WERI-Rb-1 (cell line): ENCODE data around the gene BRCC3.

Experiments used
- DNase-seq: peaks from one replicate; pipeline ENCODE4 v3.0.0-alpha.2; 2020
- H3K27ac ChIP-seq: fragments of 250-450 bp; sonication (Bioruptor Pico); 2 replicates; pipeline ENCODE4 v1.5.1; 2020; ENCODE audit warnings: mild to moderate bottlenecking, moderate library complexity
- H3K27me3 ChIP-seq: fragments of 250-450 bp; sonication (Bioruptor Pico); 2 replicates; pipeline ENCODE4 v1.5.1; 2021; ENCODE audit warnings: mild to moderate bottlenecking, low read depth, moderate library complexity; ENCODE audit not compliant: insufficient read depth, severe bottlenecking
- H3K36me3 ChIP-seq: fragments of 250-450 bp; sonication (Bioruptor Pico); 2 replicates; pipeline ENCODE4 v1.5.1; 2020; ENCODE audit warnings: mild to moderate bottlenecking, moderate library complexity
- H3K4me3 ChIP-seq: 2 replicates; pipeline ENCODE4 v1.5.1; 2011; ENCODE audit warnings: low read depth, mild to moderate bottlenecking, control low read depth, low read length
- H3K9me3 ChIP-seq: fragments of 250-450 bp; sonication (Bioruptor Pico); 2 replicates; pipeline ENCODE4 v1.5.1; 2021; ENCODE audit warnings: mild to moderate bottlenecking, moderate library complexity; ENCODE audit not compliant: severe bottlenecking
- CTCF ChIP-seq: IDR thresholded peaks from 2 replicates; pipeline ENCODE4 v1.5.1; 2011; ENCODE audit warnings: low read depth, mild to moderate bottlenecking, control low read depth, inconsistent platforms, low read length

Gene BRCC3

DNA sequence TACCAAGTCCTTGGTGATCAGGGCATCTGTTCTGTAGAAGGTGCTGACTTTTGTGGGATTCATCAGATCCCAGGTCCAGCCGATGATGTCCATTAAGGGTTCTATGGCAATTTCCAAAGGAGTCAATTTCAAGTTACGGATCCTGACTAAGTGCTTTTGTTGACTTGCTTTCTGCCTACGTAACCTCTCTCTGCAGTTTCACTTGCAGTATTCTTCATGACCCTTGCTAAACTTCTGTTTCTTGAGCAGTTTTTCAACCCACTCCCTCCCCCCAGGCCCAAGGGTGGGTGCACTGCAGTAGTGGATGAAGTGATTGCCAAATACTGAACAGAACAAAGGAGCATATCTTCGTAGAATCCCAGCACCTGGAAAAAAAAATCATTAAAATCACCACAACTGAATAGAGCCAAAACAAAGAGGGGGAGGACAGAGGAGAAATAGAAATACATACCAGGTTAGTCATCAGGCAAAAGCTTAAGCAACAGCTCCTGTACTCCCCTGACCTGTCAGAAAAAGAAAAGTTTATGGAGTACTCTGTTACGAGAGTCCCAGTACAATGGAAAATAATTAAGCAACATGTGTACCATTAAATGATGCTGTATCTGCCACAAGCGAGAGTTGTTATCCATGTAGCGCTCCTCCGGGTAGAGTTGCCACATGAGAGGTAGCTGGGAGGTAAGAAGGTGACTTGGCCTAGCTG is 6.1 kb upstream of the BRCC3 start:
- no peak overlapping the region for H3K27ac ChIP-seq
- H3K36me3 ChIP-seq, result peaks cover 5% of the 10 kb centered on the region; the same call in 1 of the 2 replicates
- no peak for DNase-seq
- H3K9me3 ChIP-seq, result no peaks in the 10 kb centered on the region
- peaks cover 3% of the 10 kb centered on the region for H3K27me3 ChIP-seq
- TF ChIP-seq CTCF, result no peak
- H3K4me3 ChIP-seq, result no peak overlapping the region

DNA sequence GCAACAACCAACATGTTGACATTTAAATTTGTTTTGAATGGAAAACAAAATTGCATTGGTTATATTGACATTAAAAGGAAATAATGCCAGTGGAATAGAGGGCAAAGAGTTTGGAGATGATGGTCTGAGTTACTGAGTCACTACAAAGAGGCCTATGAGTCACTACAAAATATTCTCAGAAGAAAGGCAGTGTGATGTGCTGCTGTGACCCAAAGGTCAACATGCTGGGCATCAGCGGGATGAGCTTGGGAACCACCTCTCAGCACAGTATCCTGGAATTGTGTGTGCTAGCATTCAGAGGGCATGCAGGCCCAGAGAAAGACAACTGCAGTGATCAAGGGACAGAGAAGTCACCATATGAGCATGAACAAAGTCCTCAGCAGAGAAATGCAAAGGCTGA is 3.1 kb upstream of the BRCC3 start:
- no peak overlapping the region for H3K27ac ChIP-seq
- TF ChIP-seq CTCF, result no peak
- H3K36me3 ChIP-seq, result peaks cover 6% of the 10 kb centered on the region
- H3K4me3 ChIP-seq, result no peak overlapping the region
- no peak for DNase-seq
- H3K9me3 ChIP-seq, result no peaks in the 10 kb centered on the region
- H3K27me3 ChIP-seq, result peaks cover 3% of the 10 kb centered on the region

- no peak for DNase-seq
- no peaks in the 10 kb centered on the region for H3K9me3 ChIP-seq
- H3K36me3 ChIP-seq, result peaks cover 19% of the 10 kb centered on the region
- no peaks in the 10 kb centered on the region for H3K27me3 ChIP-seq
- TF ChIP-seq CTCF, result no peak
- H3K4me3 ChIP-seq, result no peak overlapping the region
- no peak overlapping the region for H3K27ac ChIP-seq
Measured at GRCh38 chrX:155069414-155069813, 1.9 kb upstream of the BRCC3 start.

GRCh38 chrX:155070038-155070437 is 1.3 kb upstream of the BRCC3 start:
- no peak for TF ChIP-seq CTCF
- Histone ChIP-seq H3K27ac (peak overlapping the region; percentile 90), H3K36me3 (peaks cover 21% of the 10 kb centered on the region), H3K27me3 (no peaks in the 10 kb centered on the region), H3K9me3 (no peaks in the 10 kb centered on the region), H3K4me3 (peak overlapping the region; percentile 86)
- no peak for DNase-seq

DNA sequence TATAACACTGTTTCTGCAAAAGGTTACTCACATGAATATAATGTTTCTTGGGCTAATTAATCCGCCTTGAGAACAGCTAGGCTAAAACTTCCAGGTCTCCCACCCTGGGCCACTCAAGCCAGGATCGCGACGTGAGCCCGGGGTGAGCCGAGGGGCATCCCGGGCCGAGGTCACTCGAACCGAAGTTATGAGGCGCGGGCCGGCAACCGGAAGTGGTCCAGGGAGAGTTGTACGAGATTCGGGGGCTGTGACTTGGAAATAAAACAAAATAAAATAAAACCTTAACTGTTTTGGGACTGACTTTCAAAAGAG is 689 bp upstream of the BRCC3 start:
- Histone ChIP-seq H3K4me3 (peak overlapping the region; percentile 86), H3K27ac (peak overlapping the region; percentile 90), H3K9me3 (no peaks in the 10 kb centered on the region), H3K36me3 (peaks cover 26% of the 10 kb centered on the region), H3K27me3 (no peaks in the 10 kb centered on the region)
- TF ChIP-seq CTCF, result no peak
- no peak for DNase-seq

DNA sequence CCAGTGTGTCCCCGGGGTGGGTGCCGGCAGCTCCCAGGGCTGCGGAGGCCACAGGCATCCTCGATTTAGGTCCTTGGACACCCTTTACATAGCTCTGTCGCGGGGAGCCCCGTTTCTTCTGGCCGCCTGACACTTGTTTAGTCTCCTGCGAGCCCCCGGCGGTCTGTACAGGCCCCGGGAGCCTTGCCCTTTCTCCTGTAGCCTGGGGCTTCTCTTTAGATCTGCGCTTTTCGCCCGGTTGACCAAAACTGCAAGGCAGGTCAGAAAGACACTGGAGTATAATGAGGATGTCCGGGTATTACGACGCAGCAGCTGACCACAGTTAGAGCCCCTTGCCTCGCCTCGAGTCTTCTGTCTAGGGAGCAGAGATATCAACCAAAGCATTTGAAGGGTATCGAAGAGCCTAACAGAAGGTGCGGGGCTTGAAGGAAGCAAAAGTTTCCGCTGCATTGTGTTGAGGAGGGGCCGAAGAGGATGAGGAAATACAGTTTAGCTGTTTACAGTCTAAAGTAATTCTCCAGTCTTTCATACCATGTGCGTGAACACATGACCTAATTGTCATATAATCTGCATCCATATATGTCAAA is 479 bp downstream of the BRCC3 start:
- Histone ChIP-seq H3K4me3 (peak overlapping the region; percentile 76), H3K27ac (peak overlapping the region; percentile 88), H3K36me3 (peaks cover 38% of the 10 kb centered on the region), H3K9me3 (no peaks in the 10 kb centered on the region), H3K27me3 (no peaks in the 10 kb centered on the region)
- no peak for DNase-seq
- no peak for TF ChIP-seq CTCF
